K562 (cell line): Measurements from ENCODE around the gene KITLG. TPM values are rescaled to one million over a fixed set of nuclear protein-coding genes. Genes with fewer than 3 reads are reported as not detected.

ENCODE experiments used
- ATAC-seq: fragments of 200-7000 bp; cut with Tn5 transposase; 3 replicates; pipeline ENCODE4 v1.9.1; 2020; ENCODE audit warnings: moderate library complexity
- BruUV-seq: library from RNA; stranded (reverse); fragments of 400-500 nt; replicated peaks from 2 replicates; lab custom pipeline; 2021; lab: Mats Ljungman, UMichigan
- CTCF ChIA-PET: fragments of 300-600 bp; formaldehyde crosslinking; extraction: SDS; loops from one replicate; lab custom pipeline; 2021; ENCODE audit warnings: low intra/inter-chr PET ratio; lab: Yijun Ruan, JAX
- POLR2A ChIA-PET: fragments of 300-600, 350-650 bp; sonication (Branson Sonifier 250); formaldehyde crosslinking; extraction: SDS; loops from one replicate; lab custom pipeline; 2021; ENCODE audit warnings: antibody characterized with exemption, inconsistent platforms; lab: Yijun Ruan, JAX
- DNase-seq, 4 experiments: peaks; one replicate each; pipeline versions ENCODE4 v3.0.0 to v3.0.0-alpha.2; 2011 to 2018; ENCODE audit warnings: low spot score in 3 of 4, mixed read lengths in 3 of 4; ENCODE audit errors: extremely low read depth in 1 of 4
- FAIRE-seq: peaks from 2 replicates; lab custom pipeline; 2011; peaks lifted over from hg19 to GRCh38; lab: Jason Lieb, UNC
- H2AFZ ChIP-seq: 2 replicates; pipeline ENCODE4 v1.6.0; 2011; ENCODE audit warnings: low read depth, low read length, control low read depth, inconsistent platforms
- H3K27ac ChIP-seq: fragments of 200-600 bp; 3 replicates; pipeline ENCODE4 v1.8.0; 2011; ENCODE audit warnings: low read depth, mild to moderate bottlenecking, control low read depth, inconsistent platforms, low read length, moderate library complexity, mixed read lengths; ENCODE audit errors: extremely low read depth
- H3K27me3 ChIP-seq, 2 experiments: fragments of 300-600 bp in 1 of 2; 2 replicates in 1 of 2; 3 replicates in 1 of 2; pipeline versions ENCODE4 v1.6.0 to v1.8.0; 2011; ENCODE audit warnings: inconsistent platforms in 2 of 2, low read length in 2 of 2, mild to moderate bottlenecking in 1 of 2, mixed read lengths in 1 of 2, moderate library complexity in 1 of 2; ENCODE audit not compliant: control insufficient read depth in 2 of 2, insufficient read depth in 2 of 2
- H3K36me3 ChIP-seq: fragments of 300-600 bp; 3 replicates; pipeline ENCODE4 v1.8.0; 2011; ENCODE audit warnings: mild to moderate bottlenecking, low read length, inconsistent platforms; ENCODE audit not compliant: control insufficient read depth, insufficient read depth
- H3K4me1 ChIP-seq, 2 experiments: fragments of 200-600 bp in 1 of 2; replicated peaks in 1 of 2; 2 replicates in 1 of 2; 3 replicates in 1 of 2; pipeline versions ENCODE4 v1.5.1 to v1.8.0; 2011; ENCODE audit warnings: inconsistent platforms in 2 of 2, low read length in 2 of 2, mild to moderate bottlenecking in 1 of 2, mixed read lengths in 1 of 2, moderate library complexity in 1 of 2; ENCODE audit not compliant: control insufficient read depth in 2 of 2, insufficient read depth in 2 of 2
- H3K4me2 ChIP-seq: 2 replicates; pipeline ENCODE4 v1.6.1; 2011; ENCODE audit warnings: low read length, control low read depth, inconsistent platforms, mixed read lengths; ENCODE audit not compliant: insufficient read depth
- H3K4me3 ChIP-seq: fragments of 200-600 bp; sonication (generic), shearing (Covaris generic); 2 replicates; pipeline ENCODE4 v1.5.1; 2016; ENCODE audit warnings: control low read depth, inconsistent platforms
- H3K79me2 ChIP-seq: fragments of 200-600 bp; 3 replicates; pipeline ENCODE4 v1.8.0; 2011; ENCODE audit warnings: low read length, inconsistent platforms; ENCODE audit not compliant: control insufficient read depth, insufficient read depth
- H3K9ac ChIP-seq, 2 experiments: 2 replicates each; pipeline versions ENCODE4 v1.6.0 to v1.6.1; 2011; ENCODE audit warnings: low read depth in 2 of 2, low read length in 2 of 2, control low read depth in 1 of 2, inconsistent platforms in 1 of 2, mild to moderate bottlenecking in 1 of 2, mixed read lengths in 1 of 2; ENCODE audit not compliant: insufficient read depth in 1 of 2
- H3K9me1 ChIP-seq: one replicate; pipeline ENCODE4 v1.6.0; 2011; ENCODE audit warnings: inconsistent platforms, mild to moderate bottlenecking, low read length, moderate library complexity; ENCODE audit not compliant: control insufficient read depth, insufficient read depth
- H3K9me3 ChIP-seq: replicated peaks from 2 replicates; pipeline ENCODE4 v1.5.1; 2011; ENCODE audit warnings: low read depth, low read length, inconsistent platforms; ENCODE audit not compliant: control insufficient read depth, insufficient read depth
- H4K20me1 ChIP-seq: replicated peaks from 2 replicates; pipeline ENCODE4 v1.6.1; 2011; ENCODE audit warnings: low read length, inconsistent platforms, mixed read lengths; ENCODE audit not compliant: control insufficient read depth, insufficient read depth
- ARID2 ChIP-seq: fragments of 450-650 bp; IDR thresholded peaks from 2 replicates; pipeline ENCODE4 v1.6.1; 2017; ENCODE audit warnings: antibody characterized with exemption, mild to moderate bottlenecking
- GATA2 ChIP-seq: sonication (generic); formaldehyde crosslinking; IDR thresholded peaks from 2 replicates; pipeline ENCODE4 v1.4.0; 2020; ENCODE audit warnings: mild to moderate bottlenecking, missing genetic modification reagents
- HSF4 ChIP-seq: fragments of 250-450 bp; sonication (Bioruptor Pico); IDR thresholded peaks from 2 replicates; pipeline ENCODE4 v2.1.2; 2022; ENCODE audit warnings: mild to moderate bottlenecking, moderate library complexity, borderline replicate concordance
- MTA3 ChIP-seq: fragments of 450-650 bp; formaldehyde crosslinking; IDR thresholded peaks from 2 replicates; pipeline ENCODE4 v1.6.1; 2017; ENCODE audit warnings: mild to moderate bottlenecking, borderline replicate concordance
- PCBP1 ChIP-seq: fragments of 200-400 bp; formaldehyde crosslinking; IDR thresholded peaks from 2 replicates; pipeline ENCODE4 v1.6.1; 2018; ENCODE audit warnings: mild to moderate bottlenecking, low read depth, low read length; ENCODE audit not compliant: poor library complexity, severe bottlenecking
- PPARD ChIP-seq: fragments of 250-450 bp; sonication (Bioruptor Pico); IDR thresholded peaks from 2 replicates; pipeline ENCODE4 v1.8.0; 2022; ENCODE audit warnings: inconsistent platforms, mild to moderate bottlenecking, moderate library complexity
- PURB ChIP-seq: sonication (generic); formaldehyde crosslinking; IDR thresholded peaks from 2 replicates; pipeline ENCODE4 v1.9.0; 2021; ENCODE audit warnings: low read depth, mild to moderate bottlenecking, missing genetic modification reagents
- RBM34 ChIP-seq: fragments of 200-400 bp; formaldehyde crosslinking; IDR thresholded peaks from 2 replicates; pipeline ENCODE4 v1.6.1; 2018; ENCODE audit warnings: low read length, borderline replicate concordance; ENCODE audit not compliant: insufficient read depth
- SLC30A9 ChIP-seq: fragments of 250-450 bp; sonication (Bioruptor Pico); IDR thresholded peaks from 2 replicates; pipeline ENCODE4 v1.8.0; 2022; ENCODE audit warnings: mild to moderate bottlenecking, moderate library complexity
- SMARCC2 ChIP-seq: fragments of 450-650 bp; IDR thresholded peaks from 2 replicates; pipeline ENCODE4 v1.6.1; 2017; ENCODE audit warnings: antibody characterized with exemption, moderate library complexity, mild to moderate bottlenecking, low read depth
- XRCC3 ChIP-seq: fragments of 450-650 bp; IDR thresholded peaks from 2 replicates; pipeline ENCODE4 v1.6.1; 2017; ENCODE audit warnings: mild to moderate bottlenecking, moderate library complexity
- ZFP30 ChIP-seq: fragments of 250-450 bp; sonication (Bioruptor Pico); IDR thresholded peaks from 2 replicates; pipeline ENCODE4 v1.8.0; 2022; ENCODE audit warnings: moderate library complexity, mild to moderate bottlenecking, inconsistent platforms, borderline replicate concordance
- ZNF224 ChIP-seq: sonication (generic); formaldehyde crosslinking; IDR thresholded peaks from 2 replicates; pipeline ENCODE4 v1.8.0; 2022; ENCODE audit warnings: mild to moderate bottlenecking, missing genetic modification reagents
- ZNF699 ChIP-seq: fragments of 250-450 bp; sonication (Bioruptor Pico); IDR thresholded peaks from 2 replicates; pipeline ENCODE4 v1.8.0; 2021; ENCODE audit warnings: mild to moderate bottlenecking, moderate library complexity; ENCODE audit not compliant: insufficient replicate concordance
- ZNF766 ChIP-seq: fragments of 200-800 bp; sonication (Bioruptor generic); conservative IDR thresholded peaks from 2 replicates; pipeline ENCODE4 v1.6.1; 2016; ENCODE audit warnings: missing genetic modification characterization, missing compliant biosample characterization
- ZNF780A ChIP-seq: fragments of 250-450 bp; sonication (Bioruptor Pico); IDR thresholded peaks from 2 replicates; pipeline ENCODE4 v1.5.0; 2021; ENCODE audit warnings: mild to moderate bottlenecking
- ZSCAN32 ChIP-seq: fragments of 450-650 bp; formaldehyde crosslinking; IDR thresholded peaks from 2 replicates; pipeline ENCODE4 v1.4.0; 2020; ENCODE audit warnings: mild to moderate bottlenecking, moderate library complexity
- in situ Hi-C: fragments of 300-500 bp; cut with MboI; formaldehyde crosslinking; loops from 4 replicates; pipeline ENCODE4 v1.15.0; 2018; ENCODE audit warnings: inconsistent platforms, mixed read lengths
- intact Hi-C: fragments of 100-400 bp; cut with micrococcal nuclease; formaldehyde crosslinking; loops from 2 replicates; pipeline ENCODE4 v1.14.2; 2022
- polyA plus RNA-seq, 8 experiments: library from polyadenylated mRNA; depleted of rRNA in 4 of 8; stranded (reverse) in 5 of 8; unstranded in 3 of 8; fragments of >200 nt; fragmentation: Nextera tagmentation in 2 of 8; fragmentation: Illumina TruSeq in 1 of 8; extraction: Ambion mirVana in 2 of 8; extraction: Trizol in 1 of 8; gene quantifications; 2 replicates each; pipeline versions ENCODE4 v1.2.1 to v1.2.3, GENCODE V29; 2011 to 2014; ENCODE audit warnings: inconsistent platforms in 1 of 8, missing spikeins in 1 of 8
- total RNA-seq, 7 experiments: library from RNA; depleted of rRNA in 6 of 7; stranded (reverse); fragments of >200 nt in 6 of 7; fragmentation: Illumina TruSeq in 2 of 7; extraction: Trizol in 2 of 7; gene quantifications; 2 replicates each; pipeline versions ENCODE4 v1.2.1 to v1.2.3, GENCODE V29; 2011 to 2021; ENCODE audit warnings: low replicate concordance in 1 of 7
- TF ChIP-seq, protein P1 (sequence below), 2 experiments: fragments of 450-650 bp in 1 of 2; IDR thresholded peaks; 2 replicates each; pipeline ENCODE4 v1.6.1; 2011 to 2017; ENCODE audit warnings: low read depth in 2 of 2, antibody characterized with exemption in 1 of 2, borderline replicate concordance in 1 of 2, low read length in 1 of 2, mild to moderate bottlenecking in 1 of 2, mixed read lengths in 1 of 2; ENCODE audit not compliant: control insufficient read depth in 1 of 2

Gene KITLG
- total and polyA plus RNA-seq, 9 of the 15 experiments (the other 6 are each of a cell fraction or from before 2014, with no cell fraction given) = 0.04 to 0.09 (median 0.04) TPM; not detected in 6

DNA sequence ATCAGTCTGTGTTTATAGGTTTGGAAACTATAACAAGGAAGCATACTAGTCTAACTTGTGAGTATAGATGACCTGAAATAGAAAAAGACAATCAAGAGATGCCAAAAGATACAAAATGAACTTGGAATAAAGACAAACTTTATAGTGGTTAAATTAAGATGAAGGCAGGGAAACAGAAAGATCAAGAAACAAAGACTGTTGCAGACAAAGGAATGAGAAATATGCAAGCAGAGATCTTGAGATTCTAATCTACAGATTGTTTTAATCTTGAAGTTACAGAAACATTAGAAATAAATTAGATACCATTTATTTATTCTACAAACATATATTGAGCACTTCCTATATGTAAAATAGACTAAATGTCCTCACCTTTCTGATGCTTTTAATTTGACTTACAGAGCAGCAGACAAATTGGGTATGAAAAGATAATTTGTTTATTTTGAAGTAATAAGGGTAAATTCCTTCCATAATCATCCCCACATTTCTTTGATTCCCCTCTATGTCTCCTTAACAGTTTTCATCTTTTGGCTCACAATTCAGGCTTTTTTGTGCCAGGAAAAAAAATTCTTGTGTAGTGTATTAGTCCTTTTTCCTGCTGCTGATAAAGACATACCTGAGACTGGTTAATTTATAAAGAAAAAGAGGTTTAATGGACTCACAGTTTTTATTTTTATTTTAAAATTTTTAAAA is 134.4 kb downstream of the KITLG start:
- TF ChIP-seq SMARCC2 = no peak
- TF ChIP-seq, protein P1, sequence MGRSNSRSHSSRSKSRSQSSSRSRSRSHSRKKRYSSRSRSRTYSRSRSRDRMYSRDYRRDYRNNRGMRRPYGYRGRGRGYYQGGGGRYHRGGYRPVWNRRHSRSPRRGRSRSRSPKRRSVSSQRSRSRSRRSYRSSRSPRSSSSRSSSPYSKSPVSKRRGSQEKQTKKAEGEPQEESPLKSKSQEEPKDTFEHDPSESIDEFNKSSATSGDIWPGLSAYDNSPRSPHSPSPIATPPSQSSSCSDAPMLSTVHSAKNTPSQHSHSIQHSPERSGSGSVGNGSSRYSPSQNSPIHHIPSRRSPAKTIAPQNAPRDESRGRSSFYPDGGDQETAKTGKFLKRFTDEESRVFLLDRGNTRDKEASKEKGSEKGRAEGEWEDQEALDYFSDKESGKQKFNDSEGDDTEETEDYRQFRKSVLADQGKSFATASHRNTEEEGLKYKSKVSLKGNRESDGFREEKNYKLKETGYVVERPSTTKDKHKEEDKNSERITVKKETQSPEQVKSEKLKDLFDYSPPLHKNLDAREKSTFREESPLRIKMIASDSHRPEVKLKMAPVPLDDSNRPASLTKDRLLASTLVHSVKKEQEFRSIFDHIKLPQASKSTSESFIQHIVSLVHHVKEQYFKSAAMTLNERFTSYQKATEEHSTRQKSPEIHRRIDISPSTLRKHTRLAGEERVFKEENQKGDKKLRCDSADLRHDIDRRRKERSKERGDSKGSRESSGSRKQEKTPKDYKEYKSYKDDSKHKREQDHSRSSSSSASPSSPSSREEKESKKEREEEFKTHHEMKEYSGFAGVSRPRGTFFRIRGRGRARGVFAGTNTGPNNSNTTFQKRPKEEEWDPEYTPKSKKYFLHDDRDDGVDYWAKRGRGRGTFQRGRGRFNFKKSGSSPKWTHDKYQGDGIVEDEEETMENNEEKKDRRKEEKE (IDR thresholded peaks at IDR 0.05; ENCODE audit: borderline replicate concordance in 1 of 2, control insufficient read depth in 1 of 2, low read depth in 2 of 2, low read length in 1 of 2) = no peak
- TF ChIP-seq ZFP30 (CRISPR knock-in tag) = no peak
- TF ChIP-seq ZNF224 (CRISPR knock-in tag) = no peak
- TF ChIP-seq GATA2 (CRISPR knock-in tag) = no peak
- TF ChIP-seq ZNF780A (CRISPR knock-in tag) = no peak
- TF ChIP-seq PCBP1 = no peak
- TF ChIP-seq ZNF699 = no peak
- TF ChIP-seq ARID2 = no peak
- TF ChIP-seq PPARD (CRISPR knock-in tag) = no peak
- no peak for TF ChIP-seq MTA3
- TF ChIP-seq RBM34 = no peak
- TF ChIP-seq ZNF766 (CRISPR knock-in tag) = no peak
- TF ChIP-seq XRCC3 = no peak
- TF ChIP-seq ZSCAN32 (CRISPR knock-in tag) = no peak
- TF ChIP-seq PURB (CRISPR knock-in tag) = no peak
- no peak for TF ChIP-seq SLC30A9
- no peak for TF ChIP-seq HSF4 (CRISPR knock-in tag)
- ATAC-seq (no peak), FAIRE-seq (no peak), DNase-seq (no peak)
- no peaks in the 10 kb centered on the region for H3K9me3 ChIP-seq
- no TSS peak for BruUV-seq
- no peaks in the 10 kb centered on the region for H3K36me3 ChIP-seq
- ChIA-PET CTCF (no interaction called here), POLR2A (no interaction called here)
- intact Hi-C loops = no loop called here
- H3K27ac ChIP-seq = no peak overlapping the region
- no peaks in the 10 kb centered on the region for H3K27me3 ChIP-seq
- H3K9me1 ChIP-seq = no peaks in the 10 kb centered on the region
- no peak overlapping the region for H3K4me3 ChIP-seq
- in situ Hi-C loops = no loop called here
- no peaks in the 10 kb centered on the region for H4K20me1 ChIP-seq
- no peak overlapping the region for H3K9ac ChIP-seq
- no peak overlapping the region for H2AFZ ChIP-seq
- no peak overlapping the region for H3K4me2 ChIP-seq
- no peaks in the 10 kb centered on the region for H3K4me1 ChIP-seq
- no peaks in the 10 kb centered on the region for H3K79me2 ChIP-seq
